Stimulated activated CD8-positive, alpha-beta memory T cell treated with anti-CD3 and anti-CD28 coated beads, Interleukin-12 subunit alpha, Interleukin-12 subunit beta, amount 100 ng/mL, for 4 hours (primary cell): ENCODE results near the gene POLR2E.

Experiments
- DNase-seq: peaks from one replicate; pipeline ENCODE4 v3.0.0-alpha.2; 2020; ENCODE audit warnings: low read depth

Gene POLR2E

DNA sequence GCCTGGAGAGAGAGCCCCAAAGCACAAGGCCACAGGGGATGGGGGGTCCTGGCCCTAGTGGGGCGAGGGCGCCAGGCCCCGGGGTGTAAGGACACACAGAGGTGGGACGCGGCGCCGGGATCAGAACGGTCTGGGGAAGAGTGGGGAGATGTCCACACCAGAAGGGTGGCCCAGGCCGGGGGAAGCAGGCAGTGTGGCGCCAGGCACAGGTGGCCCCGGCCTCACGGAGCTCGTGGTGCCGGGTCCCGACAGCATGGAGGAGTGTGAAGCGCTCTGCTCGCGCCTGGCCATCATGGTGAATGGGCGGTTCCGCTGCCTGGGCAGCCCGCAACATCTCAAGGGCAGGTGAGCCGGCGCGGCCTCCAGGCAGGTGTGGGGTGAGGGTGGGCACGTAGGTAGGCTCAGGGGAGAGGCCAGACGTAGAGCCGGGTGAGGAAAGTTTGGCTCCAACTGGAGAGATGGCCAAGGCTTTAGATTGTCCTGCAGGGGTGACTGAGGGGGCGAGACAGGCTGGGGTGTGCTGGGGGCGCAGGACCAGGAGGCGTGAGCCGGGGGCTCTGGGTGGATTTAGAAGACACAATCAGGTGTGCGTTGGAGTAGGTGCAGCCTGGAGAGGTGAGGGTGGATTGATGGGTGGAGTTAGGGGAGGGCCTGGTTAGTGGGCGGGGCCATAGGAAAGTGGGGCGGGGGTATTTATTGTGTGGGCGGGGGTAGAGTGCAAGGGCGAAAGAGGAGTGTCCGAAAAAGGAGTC, 31.1 kb downstream of the POLR2E start:
- DNase-seq, result no peak

DNA sequence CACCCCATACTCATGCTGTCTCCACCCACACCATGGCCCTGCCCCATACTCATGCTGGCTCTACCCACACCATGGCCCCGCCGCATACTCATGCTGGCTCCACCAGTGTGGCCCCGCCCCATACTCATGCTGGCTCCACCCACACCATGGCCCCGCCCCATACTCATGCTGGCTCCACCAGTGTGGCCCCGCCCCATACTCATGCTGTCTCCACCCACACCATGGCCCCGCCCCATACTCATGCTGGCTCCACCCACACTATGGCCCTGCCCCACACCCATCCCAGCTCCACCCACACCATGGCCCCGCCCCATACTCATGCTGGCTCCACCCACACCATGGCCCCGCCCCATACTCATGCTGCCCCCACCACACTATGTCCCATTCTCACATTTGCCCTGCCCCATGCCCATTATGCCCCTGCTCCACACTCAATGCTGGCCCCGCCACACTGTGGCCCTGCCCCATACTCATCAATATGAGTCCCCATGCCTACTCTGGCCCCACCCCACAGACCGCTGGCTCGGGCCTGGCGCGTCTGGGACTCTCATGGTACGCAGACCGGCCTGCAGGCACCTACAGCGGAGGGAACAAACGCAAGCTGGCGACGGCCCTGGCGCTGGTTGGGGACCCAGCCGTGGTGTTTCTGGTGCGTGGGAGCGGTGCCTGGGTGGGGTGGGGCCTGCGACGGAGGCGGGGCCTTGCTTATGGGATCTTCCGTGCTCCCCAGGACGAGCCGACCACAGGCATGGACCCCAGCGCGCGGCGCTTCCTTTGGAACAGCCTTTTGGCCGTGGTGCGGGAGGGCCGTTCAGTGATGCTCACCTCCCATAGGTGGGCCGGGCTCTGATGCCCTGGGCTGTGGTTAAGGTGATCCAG, 31.9 kb downstream of the POLR2E start:
- DNase-seq, result no peak

DNA sequence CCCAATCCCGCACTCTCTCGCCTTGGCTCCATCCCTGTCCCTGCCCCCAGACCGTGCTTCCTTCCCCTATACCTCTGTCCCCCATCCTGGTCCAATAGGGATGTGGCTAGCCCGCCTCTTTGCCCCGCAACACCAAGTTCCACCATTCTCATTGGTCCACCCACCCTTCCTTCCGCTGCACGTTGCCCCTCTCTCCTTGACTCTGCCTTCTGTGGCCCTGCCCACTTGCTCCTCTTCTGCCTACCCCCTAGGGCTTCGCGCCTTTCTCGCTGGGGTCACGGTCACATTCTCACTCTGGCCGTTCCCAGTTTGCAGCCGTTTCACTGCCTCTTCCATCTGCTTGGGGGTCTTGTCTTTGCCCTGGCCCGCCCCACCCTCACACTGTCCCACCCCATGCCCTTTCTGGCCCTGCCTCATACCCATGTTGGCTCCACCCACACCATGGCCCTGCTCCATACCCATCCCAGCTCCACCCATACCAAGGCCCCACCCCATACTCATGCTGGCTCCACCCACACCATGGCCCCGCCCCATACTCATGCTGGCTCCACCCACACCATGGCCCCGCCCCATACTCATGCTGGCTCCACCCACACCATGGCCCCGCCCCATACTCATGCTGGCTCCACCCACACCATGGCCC, 32.7 kb downstream of the POLR2E start:
- DNase-seq, result no peak

GRCh38 chr19:1061987-1062386, 33.2 kb downstream of the POLR2E start:
- no peak for DNase-seq

DNA sequence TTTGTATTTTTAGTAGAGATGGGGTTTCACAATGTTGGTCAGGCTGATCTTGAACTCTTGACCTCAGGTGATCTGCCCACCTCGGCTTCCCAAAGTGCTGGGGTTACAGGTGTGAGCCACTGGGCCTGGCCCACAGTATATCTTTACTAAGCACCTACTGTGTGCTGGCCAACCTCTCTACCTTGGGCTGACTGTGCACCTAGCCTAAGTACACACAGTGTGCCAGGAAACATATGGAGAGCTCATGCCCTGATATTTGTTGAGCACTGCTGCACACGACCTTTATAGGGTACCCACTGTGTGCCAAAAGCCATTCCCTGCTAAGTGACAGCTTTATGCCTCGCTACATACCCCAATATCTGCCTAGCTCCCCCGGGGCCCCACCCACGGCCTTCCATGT, 34.5 kb downstream of the POLR2E start:
- DNase-seq, result no peak

- no peak for DNase-seq
Measured at GRCh38 chr19:1058112-1058511, 37.1 kb downstream of the POLR2E start.

GRCh38 chr19:1057176-1057855, 37.9 kb downstream of the POLR2E start:
- DNase-seq, result no peak

DNA sequence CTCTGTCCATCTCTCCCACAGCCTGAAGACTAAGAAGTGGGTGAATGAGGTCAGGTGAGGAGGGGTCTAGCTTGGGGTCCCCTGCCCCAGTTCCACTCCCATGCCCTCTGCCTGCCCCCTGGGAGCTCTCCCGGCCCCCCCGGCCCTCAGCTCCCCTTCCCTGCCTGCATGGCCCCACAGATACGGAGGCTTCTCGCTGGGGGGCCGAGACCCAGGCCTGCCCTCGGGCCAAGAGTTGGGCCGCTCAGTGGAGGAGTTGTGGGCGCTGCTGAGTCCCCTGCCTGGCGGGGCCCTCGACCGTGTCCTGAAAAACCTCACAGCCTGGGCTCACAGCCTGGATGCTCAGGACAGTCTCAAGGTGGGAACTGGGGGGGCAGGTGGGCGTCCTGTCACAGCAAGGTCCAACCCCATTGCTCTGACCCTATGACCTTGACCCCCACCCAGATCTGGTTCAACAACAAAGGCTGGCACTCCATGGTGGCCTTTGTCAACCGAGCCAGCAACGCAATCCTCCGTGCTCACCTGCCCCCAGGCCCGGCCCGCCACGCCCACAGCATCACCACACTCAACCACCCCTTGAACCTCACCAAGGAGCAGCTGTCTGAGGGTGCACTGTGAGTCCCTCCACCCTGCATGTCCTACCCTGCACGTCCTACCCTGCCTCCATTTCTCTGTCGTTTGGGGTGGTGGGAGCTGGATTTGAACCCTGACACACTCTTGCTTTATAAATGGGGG, 39.1 kb downstream of the POLR2E start:
- no peak for DNase-seq

DNA sequence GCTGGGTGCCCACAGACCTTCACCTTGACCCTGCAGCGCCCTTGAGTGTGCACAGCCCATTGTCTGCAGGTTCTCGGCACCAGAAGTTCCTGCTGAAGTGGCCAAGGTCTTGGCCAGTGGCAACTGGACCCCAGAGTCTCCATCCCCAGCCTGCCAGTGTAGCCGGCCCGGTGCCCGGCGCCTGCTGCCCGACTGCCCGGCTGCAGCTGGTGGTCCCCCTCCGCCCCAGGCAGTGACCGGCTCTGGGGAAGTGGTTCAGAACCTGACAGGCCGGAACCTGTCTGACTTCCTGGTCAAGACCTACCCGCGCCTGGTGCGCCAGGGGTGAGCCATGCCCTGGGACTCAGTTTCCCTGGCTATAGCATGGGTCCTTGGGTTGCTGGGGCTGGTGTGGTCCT, 40.1 kb downstream of the POLR2E start:
- no peak for DNase-seq

- DNase-seq, result no peak
Measured at GRCh38 chr19:1054102-1055027, 40.8 kb downstream of the POLR2E start.

GRCh38 chr19:1053176-1054101, 41.7 kb downstream of the POLR2E start:
- no peak for DNase-seq

DNA sequence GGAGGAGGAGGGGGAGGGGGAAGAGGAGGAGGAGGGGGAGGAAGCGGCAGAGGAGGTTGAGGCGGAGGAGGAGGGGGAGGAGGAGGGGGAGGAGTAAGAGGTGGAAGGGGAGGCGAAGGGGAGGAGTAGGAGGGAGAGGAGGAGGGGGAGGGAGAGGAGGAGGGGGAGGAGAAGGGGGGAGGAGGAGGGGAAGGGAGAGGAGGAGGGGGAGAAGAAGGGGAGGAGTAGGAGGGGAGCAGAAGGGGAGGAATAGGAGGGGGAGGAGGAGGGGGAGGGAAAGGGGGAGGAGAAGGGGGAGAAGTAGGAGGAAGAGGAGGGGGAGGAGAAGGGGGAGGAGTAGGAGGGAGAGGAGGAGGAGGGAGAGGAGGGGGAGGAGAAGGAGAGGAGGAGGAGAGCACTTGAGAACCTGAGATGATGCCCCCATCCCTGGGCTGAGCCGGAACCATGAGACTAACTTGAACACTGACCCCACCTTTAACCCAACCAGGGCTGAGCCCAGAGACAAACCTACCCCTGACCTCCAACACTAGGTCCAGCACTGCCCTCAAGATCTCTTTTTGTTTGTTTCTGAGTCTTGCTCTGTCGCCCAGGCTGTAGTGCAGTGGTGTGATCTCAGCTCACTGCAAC, 42.7 kb downstream of the POLR2E start:
- DNase-seq, result no peak

GRCh38 chr19:1051791-1052190, 43.4 kb downstream of the POLR2E start:
- no peak for DNase-seq

DNA sequence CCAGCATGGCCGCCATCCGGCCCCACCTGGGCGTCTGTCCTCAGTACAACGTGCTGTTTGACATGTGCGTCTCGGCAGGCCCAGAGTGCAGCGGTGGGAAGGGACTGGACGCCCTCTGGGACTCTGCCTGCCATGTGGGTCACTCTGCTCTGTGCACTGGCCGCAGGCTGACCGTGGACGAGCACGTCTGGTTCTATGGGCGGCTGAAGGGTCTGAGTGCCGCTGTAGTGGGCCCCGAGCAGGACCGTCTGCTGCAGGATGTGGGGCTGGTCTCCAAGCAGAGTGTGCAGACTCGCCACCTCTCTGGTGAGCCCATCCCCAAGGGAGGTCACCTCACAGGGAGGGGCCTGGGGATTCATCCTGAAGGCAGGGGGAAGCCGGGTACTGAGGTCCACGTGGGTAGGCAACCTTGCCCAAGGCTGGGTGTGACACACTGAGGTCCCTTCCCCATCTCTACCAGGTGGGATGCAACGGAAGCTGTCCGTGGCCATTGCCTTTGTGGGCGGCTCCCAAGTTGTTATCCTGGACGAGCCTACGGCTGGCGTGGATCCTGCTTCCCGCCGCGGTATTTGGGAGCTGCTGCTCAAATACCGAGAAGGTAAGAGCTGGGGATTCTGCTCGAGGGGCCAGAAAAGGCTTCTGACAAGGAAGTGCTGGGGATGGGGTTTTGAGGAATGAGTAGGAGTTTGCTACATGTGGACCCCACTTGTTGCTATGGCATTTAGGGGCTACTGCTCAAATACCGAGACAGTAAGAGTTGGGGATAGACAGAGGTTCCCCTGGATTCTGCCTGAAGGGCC, 44.0 kb downstream of the POLR2E start:
- no peak for DNase-seq

- DNase-seq, result no peak
Measured at GRCh38 chr19:1049800-1050199, 45.4 kb downstream of the POLR2E start.

DNA sequence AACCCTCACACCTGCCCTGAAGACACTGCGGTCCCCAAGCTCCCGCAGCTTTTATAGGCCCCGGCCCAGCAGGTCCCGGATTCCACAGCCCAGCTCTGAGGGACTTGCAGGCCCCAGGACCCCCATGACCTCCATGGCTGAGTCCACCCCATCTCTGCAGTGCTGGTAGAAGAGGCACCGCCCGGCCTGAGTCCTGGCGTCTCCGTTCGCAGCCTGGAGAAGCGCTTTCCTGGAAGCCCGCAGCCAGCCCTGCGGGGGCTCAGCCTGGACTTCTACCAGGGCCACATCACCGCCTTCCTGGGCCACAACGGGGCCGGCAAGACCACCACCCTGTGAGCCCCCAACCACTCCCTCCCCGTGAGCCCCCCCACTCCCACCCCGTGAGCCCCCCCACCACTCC, 46.1 kb downstream of the POLR2E start:
- no peak for DNase-seq

- no peak for DNase-seq
Measured at GRCh38 chr19:1047696-1048147, 47.5 kb downstream of the POLR2E start.
